K562 (cell line): ENCODE results near the gene PPP1R3C. TPM values are rescaled to one million over a fixed set of nuclear protein-coding genes. Genes with fewer than 3 reads are reported as not detected.
A peak's percentile ranks its signal among the peaks of the same experiment; 100 is the strongest.

Experiments
- CREBBP ChIP-seq: IDR thresholded peaks from one replicate; pipeline ENCODE4 v1.6.1; 2012; ENCODE audit warnings: low read depth, mild to moderate bottlenecking, control low read depth, inconsistent platforms, low read length
- KDM1A ChIP-seq, 2 experiments: fragments of 450-650 bp; IDR thresholded peaks; 2 replicates each; pipeline ENCODE4 v1.6.1; 2016; ENCODE audit warnings: mild to moderate bottlenecking in 2 of 2
- LARP7 ChIP-seq: fragments of 450-650 bp; IDR thresholded peaks from 2 replicates; pipeline ENCODE4 v1.6.1; 2016
- MYBL2 ChIP-seq, 2 experiments: fragments of 450-650 bp in 1 of 2; sonication (generic) in 1 of 2; formaldehyde crosslinking in 1 of 2; IDR thresholded peaks; 2 replicates each; pipeline versions ENCODE4 v1.6.1 to v1.8.1; 2017 to 2022; ENCODE audit warnings: borderline replicate concordance in 1 of 2, inconsistent platforms in 1 of 2, low read depth in 1 of 2, mild to moderate bottlenecking in 1 of 2, missing genetic modification reagents in 1 of 2, moderate library complexity in 1 of 2
- RNF2 ChIP-seq: sonication (generic); IDR thresholded peaks from 2 replicates; pipeline ENCODE4 v1.6.1; 2016
- TSC22D4 ChIP-seq: fragments of 450-650 bp; IDR thresholded peaks from 2 replicates; pipeline ENCODE4 v1.6.1; 2016; ENCODE audit warnings: missing genetic modification characterization, missing biosample characterization, control low read depth
- ZNF121 ChIP-seq: sonication (generic); formaldehyde crosslinking; conservative IDR thresholded peaks from 2 replicates; pipeline ENCODE4 v1.8.0; 2022; ENCODE audit warnings: missing genetic modification reagents
- ZNF197 ChIP-seq: fragments of 200-800 bp; sonication (Bioruptor generic); IDR thresholded peaks from 2 replicates; pipeline ENCODE4 v1.6.1; 2016; ENCODE audit warnings: low read depth, missing genetic modification characterization, missing compliant biosample characterization
- ZNF23 ChIP-seq: fragments of 250-450 bp; sonication (Bioruptor Pico); IDR thresholded peaks from 2 replicates; pipeline ENCODE4 v1.4.0; 2020; ENCODE audit warnings: mild to moderate bottlenecking
- ZNF3 ChIP-seq: fragments of 250-450 bp; sonication (Bioruptor Pico); IDR thresholded peaks from 2 replicates; pipeline ENCODE4 v1.5.0; 2021; ENCODE audit warnings: mild to moderate bottlenecking, moderate library complexity
- ZNF584 ChIP-seq: fragments of 200-800 bp; sonication (Bioruptor generic); IDR thresholded peaks from 2 replicates; pipeline ENCODE4 v1.6.1; 2016; ENCODE audit warnings: low read depth, mild to moderate bottlenecking, missing genetic modification characterization, missing compliant biosample characterization
- polyA plus RNA-seq, 8 experiments: library from polyadenylated mRNA; depleted of rRNA in 4 of 8; stranded (reverse) in 5 of 8; unstranded in 3 of 8; fragments of >200 nt; fragmentation: Nextera tagmentation in 2 of 8; fragmentation: Illumina TruSeq in 1 of 8; extraction: Ambion mirVana in 2 of 8; extraction: Trizol in 1 of 8; gene quantifications; 2 replicates each; pipeline versions ENCODE4 v1.2.1 to v1.2.3, GENCODE V29; 2011 to 2014; ENCODE audit warnings: inconsistent platforms in 1 of 8, missing spikeins in 1 of 8
- total RNA-seq, 7 experiments: library from RNA; depleted of rRNA in 6 of 7; stranded (reverse); fragments of >200 nt in 6 of 7; fragmentation: Illumina TruSeq in 2 of 7; extraction: Trizol in 2 of 7; gene quantifications; 2 replicates each; pipeline versions ENCODE4 v1.2.1 to v1.2.3, GENCODE V29; 2011 to 2021; ENCODE audit warnings: low replicate concordance in 1 of 7
- TF ChIP-seq, protein P1 (sequence below): fragments of 450-650 bp; IDR thresholded peaks from 2 replicates; pipeline ENCODE4 v1.6.1; 2016; ENCODE audit warnings: mild to moderate bottlenecking, moderate library complexity
- TF ChIP-seq, protein P2 (sequence below): fragments of 250-450 bp; sonication (Bioruptor Pico); IDR thresholded peaks from 2 replicates; pipeline ENCODE4 v1.4.0; 2020
- TF ChIP-seq, protein P3 (sequence below): fragments of 450-650 bp; formaldehyde crosslinking; IDR thresholded peaks from 2 replicates; pipeline ENCODE4 v1.4.0; 2022; ENCODE audit warnings: missing genetic modification characterization

Gene PPP1R3C
- total and polyA plus RNA-seq, 9 of the 15 experiments (the other 6 are each of a cell fraction or from before 2014, with no cell fraction given) = 0.06 to 0.24 (median 0.12) TPM; not detected in 3

DNA sequence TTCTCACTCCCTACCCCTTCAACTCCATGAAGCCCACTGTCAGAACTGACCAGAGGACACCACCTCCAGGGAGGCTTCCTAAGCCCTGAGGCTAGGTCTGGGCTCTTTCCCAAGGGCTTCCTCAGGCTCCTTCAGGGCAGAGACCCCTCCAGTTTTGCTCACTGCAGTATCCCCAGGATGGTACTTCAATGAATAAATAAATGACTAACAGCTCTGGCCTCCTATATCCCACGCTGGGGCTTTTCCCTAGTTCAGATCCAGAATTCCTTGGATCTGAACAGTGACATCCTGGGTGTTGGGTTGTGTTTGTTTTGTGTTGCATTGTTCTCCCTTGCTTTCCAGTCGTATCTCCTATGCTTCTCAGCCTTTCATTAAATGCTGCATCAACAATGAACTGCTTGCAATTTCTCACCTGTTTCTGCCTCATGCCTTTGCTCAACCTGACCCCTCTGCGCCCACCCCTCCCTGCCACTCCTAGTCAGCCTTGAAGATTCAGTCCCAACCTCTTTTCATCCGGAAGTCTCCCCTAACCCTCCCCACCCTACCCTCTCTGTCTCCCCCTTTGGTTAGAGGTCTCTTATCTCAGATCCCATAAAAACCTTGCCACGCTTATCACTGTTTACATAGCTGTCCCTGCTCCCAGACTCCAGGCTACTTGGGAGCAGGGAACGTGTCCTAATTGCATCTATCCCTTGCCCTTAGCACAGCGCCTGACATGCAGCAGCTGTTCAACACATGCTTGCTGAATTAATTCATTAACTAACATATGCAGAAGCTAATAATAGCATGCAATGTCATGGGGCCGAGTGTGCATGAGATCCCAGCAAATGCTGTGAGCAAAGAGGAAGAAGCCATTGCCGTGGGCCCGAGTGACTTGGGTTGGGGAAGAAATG, 41.7 kb downstream of the PPP1R3C start (continued):
- TF ChIP-seq, protein P1, sequence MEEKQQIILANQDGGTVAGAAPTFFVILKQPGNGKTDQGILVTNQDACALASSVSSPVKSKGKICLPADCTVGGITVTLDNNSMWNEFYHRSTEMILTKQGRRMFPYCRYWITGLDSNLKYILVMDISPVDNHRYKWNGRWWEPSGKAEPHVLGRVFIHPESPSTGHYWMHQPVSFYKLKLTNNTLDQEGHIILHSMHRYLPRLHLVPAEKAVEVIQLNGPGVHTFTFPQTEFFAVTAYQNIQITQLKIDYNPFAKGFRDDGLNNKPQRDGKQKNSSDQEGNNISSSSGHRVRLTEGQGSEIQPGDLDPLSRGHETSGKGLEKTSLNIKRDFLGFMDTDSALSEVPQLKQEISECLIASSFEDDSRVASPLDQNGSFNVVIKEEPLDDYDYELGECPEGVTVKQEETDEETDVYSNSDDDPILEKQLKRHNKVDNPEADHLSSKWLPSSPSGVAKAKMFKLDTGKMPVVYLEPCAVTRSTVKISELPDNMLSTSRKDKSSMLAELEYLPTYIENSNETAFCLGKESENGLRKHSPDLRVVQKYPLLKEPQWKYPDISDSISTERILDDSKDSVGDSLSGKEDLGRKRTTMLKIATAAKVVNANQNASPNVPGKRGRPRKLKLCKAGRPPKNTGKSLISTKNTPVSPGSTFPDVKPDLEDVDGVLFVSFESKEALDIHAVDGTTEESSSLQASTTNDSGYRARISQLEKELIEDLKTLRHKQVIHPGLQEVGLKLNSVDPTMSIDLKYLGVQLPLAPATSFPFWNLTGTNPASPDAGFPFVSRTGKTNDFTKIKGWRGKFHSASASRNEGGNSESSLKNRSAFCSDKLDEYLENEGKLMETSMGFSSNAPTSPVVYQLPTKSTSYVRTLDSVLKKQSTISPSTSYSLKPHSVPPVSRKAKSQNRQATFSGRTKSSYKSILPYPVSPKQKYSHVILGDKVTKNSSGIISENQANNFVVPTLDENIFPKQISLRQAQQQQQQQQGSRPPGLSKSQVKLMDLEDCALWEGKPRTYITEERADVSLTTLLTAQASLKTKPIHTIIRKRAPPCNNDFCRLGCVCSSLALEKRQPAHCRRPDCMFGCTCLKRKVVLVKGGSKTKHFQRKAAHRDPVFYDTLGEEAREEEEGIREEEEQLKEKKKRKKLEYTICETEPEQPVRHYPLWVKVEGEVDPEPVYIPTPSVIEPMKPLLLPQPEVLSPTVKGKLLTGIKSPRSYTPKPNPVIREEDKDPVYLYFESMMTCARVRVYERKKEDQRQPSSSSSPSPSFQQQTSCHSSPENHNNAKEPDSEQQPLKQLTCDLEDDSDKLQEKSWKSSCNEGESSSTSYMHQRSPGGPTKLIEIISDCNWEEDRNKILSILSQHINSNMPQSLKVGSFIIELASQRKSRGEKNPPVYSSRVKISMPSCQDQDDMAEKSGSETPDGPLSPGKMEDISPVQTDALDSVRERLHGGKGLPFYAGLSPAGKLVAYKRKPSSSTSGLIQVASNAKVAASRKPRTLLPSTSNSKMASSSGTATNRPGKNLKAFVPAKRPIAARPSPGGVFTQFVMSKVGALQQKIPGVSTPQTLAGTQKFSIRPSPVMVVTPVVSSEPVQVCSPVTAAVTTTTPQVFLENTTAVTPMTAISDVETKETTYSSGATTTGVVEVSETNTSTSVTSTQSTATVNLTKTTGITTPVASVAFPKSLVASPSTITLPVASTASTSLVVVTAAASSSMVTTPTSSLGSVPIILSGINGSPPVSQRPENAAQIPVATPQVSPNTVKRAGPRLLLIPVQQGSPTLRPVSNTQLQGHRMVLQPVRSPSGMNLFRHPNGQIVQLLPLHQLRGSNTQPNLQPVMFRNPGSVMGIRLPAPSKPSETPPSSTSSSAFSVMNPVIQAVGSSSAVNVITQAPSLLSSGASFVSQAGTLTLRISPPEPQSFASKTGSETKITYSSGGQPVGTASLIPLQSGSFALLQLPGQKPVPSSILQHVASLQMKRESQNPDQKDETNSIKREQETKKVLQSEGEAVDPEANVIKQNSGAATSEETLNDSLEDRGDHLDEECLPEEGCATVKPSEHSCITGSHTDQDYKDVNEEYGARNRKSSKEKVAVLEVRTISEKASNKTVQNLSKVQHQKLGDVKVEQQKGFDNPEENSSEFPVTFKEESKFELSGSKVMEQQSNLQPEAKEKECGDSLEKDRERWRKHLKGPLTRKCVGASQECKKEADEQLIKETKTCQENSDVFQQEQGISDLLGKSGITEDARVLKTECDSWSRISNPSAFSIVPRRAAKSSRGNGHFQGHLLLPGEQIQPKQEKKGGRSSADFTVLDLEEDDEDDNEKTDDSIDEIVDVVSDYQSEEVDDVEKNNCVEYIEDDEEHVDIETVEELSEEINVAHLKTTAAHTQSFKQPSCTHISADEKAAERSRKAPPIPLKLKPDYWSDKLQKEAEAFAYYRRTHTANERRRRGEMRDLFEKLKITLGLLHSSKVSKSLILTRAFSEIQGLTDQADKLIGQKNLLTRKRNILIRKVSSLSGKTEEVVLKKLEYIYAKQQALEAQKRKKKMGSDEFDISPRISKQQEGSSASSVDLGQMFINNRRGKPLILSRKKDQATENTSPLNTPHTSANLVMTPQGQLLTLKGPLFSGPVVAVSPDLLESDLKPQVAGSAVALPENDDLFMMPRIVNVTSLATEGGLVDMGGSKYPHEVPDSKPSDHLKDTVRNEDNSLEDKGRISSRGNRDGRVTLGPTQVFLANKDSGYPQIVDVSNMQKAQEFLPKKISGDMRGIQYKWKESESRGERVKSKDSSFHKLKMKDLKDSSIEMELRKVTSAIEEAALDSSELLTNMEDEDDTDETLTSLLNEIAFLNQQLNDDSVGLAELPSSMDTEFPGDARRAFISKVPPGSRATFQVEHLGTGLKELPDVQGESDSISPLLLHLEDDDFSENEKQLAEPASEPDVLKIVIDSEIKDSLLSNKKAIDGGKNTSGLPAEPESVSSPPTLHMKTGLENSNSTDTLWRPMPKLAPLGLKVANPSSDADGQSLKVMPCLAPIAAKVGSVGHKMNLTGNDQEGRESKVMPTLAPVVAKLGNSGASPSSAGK = peak; percentile 29
- TF ChIP-seq, protein P2, sequence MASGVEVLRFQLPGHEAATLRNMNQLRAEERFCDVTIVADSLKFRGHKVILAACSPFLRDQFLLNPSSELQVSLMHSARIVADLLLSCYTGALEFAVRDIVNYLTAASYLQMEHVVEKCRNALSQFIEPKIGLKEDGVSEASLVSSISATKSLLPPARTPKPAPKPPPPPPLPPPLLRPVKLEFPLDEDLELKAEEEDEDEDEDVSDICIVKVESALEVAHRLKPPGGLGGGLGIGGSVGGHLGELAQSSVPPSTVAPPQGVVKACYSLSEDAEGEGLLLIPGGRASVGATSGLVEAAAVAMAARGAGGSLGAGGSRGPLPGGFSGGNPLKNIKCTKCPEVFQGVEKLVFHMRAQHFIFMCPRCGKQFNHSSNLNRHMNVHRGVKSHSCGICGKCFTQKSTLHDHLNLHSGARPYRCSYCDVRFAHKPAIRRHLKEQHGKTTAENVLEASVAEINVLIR (CRISPR knock-in tag) = no peak
- no peak for TF ChIP-seq LARP7
- no peak for TF ChIP-seq ZNF23 (CRISPR knock-in tag)
- TF ChIP-seq ZNF121 (CRISPR knock-in tag) = no peak
- TF ChIP-seq RNF2 = no peak
- no peak for TF ChIP-seq CREBBP
- TF ChIP-seq ZNF3 (CRISPR knock-in tag) = no peak
- no peak for TF ChIP-seq MYBL2 (IDR thresholded peaks at IDR 0.05; ENCODE audit: low read depth)
- no peak for TF ChIP-seq MYBL2 (CRISPR knock-in tag; IDR thresholded peaks at IDR 0.05; ENCODE audit: borderline replicate concordance)
- TF ChIP-seq ZNF197 (CRISPR knock-in tag) = no peak
- TF ChIP-seq TSC22D4 (tag) = no peak
- TF ChIP-seq, protein P3, sequence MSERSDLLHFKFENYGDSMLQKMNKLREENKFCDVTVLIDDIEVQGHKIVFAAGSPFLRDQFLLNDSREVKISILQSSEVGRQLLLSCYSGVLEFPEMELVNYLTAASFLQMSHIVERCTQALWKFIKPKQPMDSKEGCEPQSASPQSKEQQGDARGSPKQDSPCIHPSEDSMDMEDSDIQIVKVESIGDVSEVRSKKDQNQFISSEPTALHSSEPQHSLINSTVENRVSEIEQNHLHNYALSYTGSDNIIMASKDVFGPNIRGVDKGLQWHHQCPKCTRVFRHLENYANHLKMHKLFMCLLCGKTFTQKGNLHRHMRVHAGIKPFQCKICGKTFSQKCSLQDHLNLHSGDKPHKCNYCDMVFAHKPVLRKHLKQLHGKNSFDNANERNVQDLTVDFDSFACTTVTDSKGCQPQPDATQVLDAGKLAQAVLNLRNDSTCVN (CRISPR knock-in tag) = no peak
- no peak for TF ChIP-seq KDM1A (IDR thresholded peaks at IDR 0.05)
- TF ChIP-seq ZNF584 (CRISPR knock-in tag) = no peak
